TTC549 (cell line): ENCODE data around the gene DRAM2.

Experiments used
- FAIRE-seq: peaks from 2 replicates; lab custom pipeline; 2012; peaks lifted over from hg19 to GRCh38; lab: Jason Lieb, UNC

The DRAM2 gene

DNA sequence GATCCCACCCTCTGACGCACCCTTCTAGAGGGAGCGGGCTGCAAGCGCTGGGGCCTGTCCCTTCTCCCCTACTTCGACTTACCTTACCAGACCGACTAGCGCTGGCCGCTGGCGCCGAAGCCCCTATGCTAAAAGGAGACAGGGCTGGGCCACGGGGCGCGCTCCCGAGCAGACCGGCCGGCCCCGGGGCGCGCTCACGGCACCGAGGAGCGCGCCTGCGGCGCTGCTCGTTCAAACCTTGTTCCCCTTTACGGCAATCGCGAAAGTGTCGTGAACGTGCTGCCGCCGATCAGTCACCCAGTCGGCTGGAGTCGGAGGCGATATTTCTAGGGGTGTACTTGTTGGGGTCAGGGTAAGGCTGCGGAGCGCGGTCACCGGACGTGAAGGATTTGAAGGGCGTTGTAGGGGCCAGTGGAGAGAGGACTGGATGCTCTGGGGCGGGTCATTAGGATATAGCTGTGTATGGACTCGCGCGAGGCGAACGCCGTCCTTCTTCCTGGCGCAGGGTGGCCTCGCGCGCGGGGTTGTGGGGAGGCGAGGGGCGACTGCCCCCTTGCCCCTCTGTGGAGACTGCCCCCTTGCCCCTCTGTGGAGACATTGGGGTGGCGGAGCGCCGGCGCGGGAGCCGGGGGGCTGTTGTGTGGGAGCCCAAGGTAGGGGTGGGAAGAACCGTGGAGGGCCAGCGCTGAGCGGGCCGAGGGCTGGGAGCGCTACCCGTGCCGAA lies at the start of gene DRAM2, which contains the start of gene CEPT1:
TSS of gene DRAM2 (minus strand) at position 138 of the 724 bp plus-strand sequence. CDS start 8,539 bp downstream, outside the sequence.
TSS of gene CEPT1 (plus strand) at position 268 of the 724 bp plus-strand sequence. CDS start 7,492 bp downstream, outside the sequence.
- no peak for FAIRE-seq

DNA sequence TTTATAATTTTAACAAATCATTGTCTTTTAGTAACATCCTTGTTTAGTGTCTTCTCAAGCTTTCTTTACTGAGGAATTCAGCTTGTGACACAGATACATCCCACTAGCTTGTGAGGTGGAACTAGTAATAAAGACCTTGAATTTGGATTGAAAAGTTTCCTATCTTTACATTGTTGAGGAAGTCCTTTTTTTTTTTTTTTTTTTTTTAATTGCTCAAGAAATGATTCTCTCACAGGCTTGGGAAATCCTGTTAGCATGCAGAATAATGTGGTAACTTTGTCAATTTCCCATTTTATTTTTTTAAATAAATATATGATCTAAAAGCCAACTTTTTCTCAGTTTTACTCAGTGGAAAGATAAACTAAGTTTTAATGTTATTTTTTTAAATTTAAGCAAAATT lies 44.8 kb upstream of the DRAM2 start:
- FAIRE-seq: no peak

DNA sequence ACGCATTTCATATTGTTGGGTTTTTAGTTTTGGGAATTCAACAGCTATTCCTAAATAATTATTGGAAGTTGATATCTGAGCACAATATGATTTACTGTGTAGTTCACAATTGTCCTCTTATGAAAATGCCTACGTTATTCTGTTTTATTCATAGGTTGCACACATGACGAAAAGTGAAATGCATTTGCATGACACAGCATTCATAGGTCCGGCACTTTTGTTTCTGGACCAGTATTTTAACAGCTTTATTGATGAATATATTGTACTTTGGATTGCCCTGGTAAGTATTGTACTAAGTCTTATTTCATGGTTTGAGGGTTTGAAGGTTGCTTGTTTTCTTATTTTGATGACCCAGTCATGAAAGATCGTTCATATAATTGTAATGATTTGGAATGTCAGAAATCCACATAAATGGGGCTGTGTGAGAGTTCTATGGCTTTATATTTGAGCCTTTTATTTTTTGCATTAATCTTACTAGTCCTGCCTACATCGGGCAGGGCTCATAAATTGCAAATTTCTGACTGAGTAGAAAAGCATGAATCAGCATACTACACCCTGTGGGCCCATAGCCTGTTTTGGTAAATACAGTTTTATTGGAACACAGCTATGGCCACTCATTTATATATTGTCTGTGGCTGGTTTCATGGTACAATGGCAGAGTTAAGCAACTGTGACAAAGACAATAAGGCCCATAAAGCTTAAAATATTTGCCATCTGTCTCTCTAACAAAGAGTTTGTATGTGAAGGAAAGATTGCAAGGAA lies 43.6 kb upstream of the DRAM2 start:
- FAIRE-seq: no peak

DNA sequence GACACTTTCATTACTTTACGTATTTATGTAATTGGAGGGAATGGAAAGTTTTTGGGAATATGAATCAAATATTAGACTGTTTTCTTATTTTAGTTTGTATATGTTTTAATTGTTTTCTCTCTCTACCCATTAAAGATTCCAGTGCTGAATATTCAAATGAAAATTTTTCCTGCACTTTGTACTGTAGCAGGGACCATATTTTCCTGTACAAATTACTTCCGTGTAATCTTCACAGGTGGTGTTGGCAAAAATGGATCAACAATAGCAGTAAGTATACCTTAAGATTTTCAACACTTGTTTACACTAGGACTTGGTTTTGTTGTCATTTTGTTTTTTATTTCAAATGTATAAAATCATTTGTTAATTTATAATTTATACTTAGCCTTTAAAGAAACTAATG lies 42.2 kb upstream of the DRAM2 start:
- FAIRE-seq: no peak

DNA sequence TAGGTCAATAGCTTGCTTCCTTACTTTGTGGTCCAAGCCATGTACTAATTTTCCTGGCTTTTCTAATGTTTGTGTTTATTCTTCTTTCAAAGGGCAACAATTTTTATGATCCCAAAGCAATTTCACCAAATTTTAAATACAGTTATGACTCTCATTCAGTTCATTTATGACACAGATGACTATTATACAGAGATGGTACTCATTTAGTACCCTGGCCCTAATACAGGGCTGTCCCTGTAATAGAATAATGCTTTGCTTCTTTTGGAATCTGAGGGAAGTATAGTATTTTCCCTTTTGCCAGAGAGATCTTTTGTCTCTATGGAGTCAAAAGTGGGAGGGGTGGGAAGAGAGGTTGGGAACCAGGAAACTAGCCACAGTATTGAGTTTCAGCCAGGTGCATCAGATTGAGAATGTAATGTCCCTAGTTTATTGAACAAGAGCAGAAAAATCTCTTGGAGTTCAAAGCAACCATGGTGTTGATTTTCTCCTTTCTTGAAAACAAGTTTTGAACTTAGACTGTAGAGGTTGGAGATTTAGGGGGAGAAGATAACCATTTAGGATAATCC lies 40.2 kb upstream of the DRAM2 start:
- no peak for FAIRE-seq

DNA sequence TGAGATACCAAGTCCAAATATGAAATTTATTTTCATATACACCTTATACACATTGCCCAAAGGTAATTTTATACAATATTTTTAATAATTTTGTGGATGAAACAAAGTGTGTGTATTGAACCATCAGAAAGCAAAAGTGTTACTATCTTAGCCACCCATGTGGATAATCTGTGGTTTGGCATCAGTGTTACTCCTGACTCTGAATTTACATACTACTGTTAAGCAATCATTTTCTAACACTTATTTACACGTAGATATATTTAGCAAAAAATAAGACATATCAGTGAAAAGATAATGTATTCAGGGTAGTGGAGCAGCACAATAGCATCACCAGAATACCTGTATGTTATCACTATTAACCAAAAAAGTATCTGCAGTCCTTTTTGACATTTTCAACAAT lies 36.8 kb upstream of the DRAM2 start:
- no peak for FAIRE-seq

DNA sequence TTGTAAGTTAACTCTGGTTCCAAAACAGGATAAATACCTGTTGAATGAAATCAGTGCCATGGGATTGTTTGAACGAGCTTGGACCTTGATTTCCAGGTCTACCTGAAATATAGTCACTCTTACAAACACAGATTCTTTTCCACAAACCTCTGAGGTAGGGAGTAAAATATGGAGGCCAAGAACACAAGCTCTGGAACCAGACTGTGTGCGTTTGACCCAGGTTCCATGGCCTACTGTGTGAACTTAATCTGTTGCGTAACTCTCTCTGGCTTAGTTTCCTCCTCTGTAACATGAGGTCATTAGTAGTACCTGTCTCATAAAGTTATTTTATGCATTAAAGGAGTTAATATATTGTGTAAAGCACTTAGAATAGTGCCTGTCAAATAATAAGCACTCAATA lies 35.5 kb upstream of the DRAM2 start:
- FAIRE-seq: no peak

DNA sequence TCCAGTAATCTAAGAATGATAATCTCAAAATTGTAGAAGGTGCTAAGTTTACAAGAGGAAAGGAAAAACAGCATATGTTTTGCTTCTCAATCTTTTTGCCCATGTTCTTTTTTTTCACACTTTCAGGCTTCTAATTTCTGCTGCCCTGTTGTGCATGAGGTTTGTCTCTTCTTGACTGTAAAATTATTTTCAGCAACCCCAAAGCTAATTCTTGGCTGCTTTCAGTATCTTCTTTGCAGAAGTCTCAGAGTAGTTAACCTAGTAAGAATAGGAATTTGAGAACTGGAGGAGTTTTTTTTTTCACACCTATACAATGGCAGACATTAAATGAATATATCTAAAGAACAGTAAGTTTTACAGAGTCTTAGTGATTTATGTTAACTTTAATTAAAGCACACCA lies 34.2 kb upstream of the DRAM2 start:
- FAIRE-seq: no peak

DNA sequence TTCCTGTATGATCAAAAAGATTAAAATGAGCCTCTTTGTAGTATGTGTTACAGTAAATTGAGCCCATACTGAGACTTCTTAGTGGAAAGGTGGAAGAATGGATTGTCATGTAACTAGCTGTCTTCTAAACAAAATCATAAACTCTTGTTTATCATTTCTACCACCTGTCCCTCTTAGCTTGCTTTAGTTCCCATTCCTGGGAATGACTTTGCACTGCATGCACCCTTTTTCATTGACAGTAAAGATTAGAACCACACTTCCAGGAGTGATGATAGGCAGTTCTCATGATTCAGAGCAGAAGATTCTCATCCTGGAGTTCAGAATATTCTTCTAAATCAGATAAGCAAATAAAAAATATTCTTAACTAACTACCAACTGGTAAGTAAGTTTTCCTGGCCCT lies 32.6 kb upstream of the DRAM2 start:
- no peak for FAIRE-seq

DNA sequence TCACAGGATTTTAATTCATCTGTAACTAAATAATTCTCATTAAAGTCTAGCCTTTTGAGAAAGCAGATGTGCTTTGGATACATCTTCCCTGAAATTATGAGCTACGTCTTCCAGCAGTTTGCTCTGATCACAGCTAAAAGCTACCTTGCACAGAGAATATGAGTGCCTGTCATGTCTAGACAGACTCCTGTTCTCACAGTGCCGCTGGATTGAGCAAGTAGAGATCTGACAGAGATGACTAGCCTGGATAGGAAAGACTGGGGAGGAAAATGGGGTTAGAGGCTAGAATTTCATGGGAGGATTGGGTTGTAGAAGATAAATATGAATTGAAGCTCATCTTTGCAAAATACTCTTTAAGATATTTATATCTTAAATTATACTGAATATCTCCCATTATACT lies 24.3 kb upstream of the DRAM2 start:
- no peak for FAIRE-seq

DNA sequence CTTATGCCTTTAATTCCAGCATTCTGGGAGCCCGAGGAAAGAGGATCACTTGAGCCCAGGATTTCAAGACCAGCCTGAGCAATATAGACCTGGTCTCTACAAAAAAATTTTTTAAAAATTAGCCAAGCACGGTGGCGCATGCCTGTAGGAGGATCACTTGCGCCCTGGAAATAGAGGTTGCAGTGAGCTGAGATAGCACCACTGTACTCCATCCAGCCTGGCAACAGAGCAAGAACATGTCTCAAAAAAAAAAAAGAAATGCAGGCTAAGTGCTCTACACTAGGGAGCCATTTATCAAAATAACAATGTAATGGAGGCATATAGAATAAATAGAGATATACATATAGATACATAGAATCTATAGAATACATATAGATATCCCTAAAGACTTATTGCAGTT lies 23.5 kb upstream of the DRAM2 start:
- FAIRE-seq: no peak

DNA sequence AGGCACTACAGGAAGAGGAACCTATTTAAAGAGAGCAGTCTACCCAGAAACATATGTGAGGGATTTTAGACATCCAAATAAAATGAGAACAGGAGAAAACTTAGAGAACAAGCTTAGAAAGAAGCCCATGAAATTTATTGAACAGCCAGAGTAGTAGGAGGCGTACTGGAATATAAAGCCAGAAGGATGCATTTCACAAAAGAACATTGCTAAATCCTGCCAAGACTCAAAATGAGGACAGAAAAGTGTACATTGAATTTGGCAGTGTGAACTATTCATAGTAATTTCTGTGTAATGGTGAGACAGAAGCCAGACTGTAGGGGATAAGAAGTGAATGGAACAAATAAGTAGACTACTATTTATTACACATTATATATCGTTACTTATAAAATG lies 22.6 kb upstream of the DRAM2 start:
- no peak for FAIRE-seq

DNA sequence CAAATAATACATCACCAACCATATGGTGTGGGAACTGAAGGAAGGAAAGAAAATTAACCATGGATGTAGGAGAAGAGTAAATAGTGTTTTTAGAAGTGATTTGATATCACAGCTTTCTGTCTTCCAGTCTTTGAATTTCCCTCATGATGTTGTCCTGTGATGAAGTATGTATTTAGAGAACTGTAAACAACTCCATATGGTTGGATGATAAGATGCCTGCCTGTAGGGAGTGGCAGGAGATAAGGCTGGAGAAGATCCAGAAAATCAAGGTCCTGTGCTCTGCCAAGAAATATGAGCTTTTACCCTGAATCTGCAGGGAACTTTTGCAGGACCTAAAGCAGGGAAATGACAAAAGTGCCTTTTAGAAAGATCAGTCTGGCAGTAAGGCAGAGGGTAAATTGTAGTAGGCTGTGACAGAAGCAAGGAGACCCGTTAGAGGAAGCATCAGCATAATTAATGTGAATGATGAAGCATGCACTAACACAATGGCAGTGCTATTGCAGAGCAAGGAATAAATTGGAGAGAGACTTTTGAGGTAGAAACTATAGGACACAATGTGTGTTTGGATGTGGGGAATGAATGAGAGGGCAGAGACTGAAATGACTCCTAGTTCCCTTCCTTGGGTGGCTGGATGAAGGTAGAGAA lies 22.1 kb upstream of the DRAM2 start:
- FAIRE-seq: no peak

DNA sequence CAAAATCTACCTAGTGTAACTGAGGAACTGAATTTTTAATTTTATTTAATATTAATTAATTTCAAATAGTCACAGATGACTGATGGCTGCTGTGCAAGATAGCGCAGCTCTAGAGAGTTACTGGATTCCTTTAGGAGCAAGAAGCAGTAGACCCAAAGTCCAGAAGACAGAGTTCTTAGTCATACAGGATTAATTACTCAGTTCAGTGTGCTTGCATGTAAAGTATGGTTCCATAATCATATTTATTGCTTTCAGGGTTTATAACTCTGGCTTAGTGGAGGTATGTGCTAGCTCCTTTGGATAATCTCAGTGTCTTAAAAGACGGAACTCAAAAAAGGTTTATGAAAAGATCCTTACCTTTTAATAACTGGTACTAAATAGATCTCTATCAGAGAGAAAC lies 17.5 kb upstream of the DRAM2 start:
- FAIRE-seq: no peak

DNA sequence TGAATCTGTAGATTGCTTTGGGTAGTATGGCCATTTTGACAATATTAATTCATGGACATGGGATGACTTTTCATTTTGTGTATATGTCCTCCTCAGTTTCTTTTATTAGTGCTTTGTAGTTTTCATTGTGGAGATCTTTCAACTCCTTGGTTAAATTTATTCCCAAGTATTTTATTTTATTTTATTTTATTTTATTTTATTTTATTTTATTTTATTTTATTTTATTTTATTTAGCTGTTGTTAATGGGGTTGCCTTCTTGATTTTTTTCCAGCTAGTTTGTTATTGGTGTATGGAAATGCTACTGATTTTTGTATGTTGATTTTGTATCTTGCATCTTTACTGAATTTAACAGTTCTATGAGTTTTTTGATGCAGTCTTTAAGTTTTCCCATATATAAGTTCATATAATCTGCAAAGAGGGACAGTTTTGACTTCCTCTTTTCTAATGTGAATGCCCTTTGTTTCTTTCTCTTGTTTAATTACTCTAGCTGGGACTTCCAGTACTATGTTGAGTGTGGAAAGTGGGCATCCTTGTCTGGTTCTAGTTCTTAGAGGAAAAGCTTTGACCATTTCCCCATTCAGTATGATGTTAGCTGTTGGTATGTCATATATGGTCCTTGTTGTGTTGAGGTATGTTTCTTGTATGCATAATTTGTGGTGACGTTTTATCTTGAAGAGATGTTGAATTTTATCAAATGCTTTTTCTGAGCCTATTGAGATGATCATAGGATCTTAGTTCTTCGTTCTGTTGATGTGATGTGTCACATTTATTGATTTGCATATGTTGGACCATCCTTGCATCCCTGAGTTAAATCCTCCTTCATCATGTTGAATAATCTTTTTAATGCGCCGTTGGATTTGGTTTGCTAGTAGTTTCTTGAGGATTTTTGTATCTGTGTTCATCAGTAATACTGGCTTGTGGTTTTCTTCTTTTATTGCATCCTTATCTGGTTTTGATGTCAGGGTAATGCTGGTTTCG lies 14.4 kb upstream of the DRAM2 start:
- no peak for FAIRE-seq

DNA sequence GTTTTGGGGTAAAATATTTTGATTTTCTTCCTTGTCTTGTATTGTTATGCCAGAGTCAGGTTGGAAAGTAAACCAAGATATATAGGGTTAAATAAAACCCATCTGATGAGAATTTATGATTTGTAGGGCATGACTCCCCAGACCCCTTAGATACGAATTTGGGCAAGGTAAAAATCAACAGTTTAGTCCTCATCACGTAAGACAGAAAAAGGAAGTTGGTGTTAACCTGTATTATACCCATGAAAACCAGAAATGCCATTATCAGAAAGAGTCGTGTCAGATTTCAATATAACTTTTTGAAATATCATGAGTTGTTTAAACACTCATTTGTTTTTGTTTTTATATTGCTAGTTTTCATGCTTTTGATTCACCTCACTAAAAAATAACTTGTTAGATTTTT lies 11.9 kb upstream of the DRAM2 start:
- no peak for FAIRE-seq

DNA sequence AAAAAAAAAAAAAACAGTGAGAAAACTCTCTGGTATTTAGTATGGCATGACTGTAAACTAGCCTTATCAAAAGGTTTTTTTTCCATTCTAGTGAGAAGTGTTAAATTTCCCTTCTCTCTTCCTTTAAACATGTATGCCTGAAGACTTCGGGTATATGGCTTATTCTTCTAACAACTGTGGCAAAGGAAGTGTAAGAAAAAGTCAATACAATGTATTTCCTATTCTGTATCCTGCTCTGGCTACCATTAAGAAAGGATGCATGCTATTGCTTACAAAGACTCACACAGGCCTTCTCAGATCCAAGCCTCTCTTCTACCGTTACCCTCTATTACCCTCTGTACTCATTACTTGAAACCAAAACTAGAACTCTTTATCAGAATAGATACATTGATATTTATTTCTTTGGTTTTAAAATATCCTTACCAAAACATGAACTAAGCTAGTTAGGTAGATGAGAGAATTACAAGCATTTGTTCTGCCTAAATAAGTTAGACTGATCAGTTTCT lies 8.5 kb upstream of the DRAM2 start:
- no peak for FAIRE-seq

DNA sequence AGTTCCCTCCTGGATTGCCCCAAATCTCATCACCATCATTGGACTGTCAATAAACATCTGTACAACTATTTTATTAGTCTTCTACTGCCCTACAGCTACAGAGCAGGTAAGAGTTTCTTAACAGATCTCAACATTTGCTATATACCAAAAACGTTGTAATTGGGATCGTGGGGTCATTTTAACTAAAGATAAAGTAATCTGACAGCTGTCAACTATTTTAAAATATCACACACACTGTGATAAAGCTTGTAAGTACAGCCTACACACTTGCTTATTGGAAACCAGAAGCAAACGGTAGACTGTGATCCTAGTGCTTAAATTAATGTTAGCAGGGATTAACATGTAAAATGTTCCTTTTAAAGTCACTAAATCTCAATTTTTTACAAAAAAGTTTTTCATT lies 8.1 kb upstream of the DRAM2 start:
- FAIRE-seq: no peak

DNA sequence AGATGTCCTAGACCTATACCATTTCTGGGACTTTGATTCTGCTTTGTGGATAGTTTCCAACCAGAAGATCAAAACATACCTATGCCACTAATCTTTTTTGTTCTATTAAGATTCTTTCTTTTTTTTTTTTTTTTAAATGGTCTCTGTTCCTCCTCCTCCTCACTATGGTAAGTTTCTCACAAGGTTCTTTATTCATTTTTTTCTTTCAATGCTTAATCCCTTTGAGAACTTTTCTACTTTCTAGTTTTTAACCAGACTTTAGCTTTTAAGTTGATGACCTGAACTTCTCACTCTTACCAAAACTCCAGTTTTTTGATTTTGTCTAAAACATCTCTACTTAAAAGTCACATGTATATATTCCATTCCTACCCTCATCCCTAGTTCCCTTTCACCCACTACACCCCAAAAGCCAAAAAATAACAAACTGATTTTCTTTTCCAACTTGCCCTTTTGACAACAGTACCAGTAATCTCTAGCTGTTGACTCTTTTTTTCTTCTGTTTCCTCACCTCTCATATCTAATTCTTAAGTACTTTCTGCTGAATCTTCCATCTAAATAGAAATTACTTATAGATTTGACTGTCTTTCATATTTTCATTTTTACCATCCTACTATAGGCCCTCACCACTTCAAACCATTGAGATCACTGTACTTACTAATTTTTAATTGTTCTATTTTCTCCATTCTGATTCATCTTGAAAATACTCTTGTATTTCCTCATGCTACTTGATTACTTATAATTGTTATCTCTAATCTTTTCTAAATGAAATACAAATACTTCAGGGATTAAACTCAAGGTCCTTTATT lies 6.3 kb upstream of the DRAM2 start:
- no peak for FAIRE-seq

DNA sequence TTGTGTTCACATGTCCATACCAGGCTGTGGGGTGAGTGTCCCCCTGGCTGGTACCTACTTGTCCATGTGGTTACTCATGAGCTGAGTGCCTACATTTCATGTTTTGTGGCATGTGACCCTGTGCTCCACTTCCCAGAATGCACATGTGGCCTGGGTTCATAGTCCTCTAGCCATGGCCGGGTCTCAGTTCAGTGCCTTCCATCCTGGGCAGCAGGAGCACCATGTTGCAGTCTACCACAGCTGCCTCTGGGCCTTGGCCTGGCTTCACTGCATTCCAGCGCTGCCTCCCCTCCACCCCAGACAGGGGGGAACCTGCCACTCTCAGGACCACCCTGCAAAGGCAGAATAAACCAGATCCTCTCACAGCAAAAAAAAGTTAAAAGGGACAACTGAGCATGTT lies 5.6 kb upstream of the DRAM2 start:
- FAIRE-seq: no peak
